Stimulated activated CD4-positive, alpha-beta T cell treated with anti-CD3 and anti-CD28 coated beads, TNF-alpha, amount 100 ng/mL, for 48 hours (primary cell): ENCODE results near the gene GNG11.
"Not testable (repeated sequence)": the region's sequence is repeated elsewhere in the genome, so short reads cannot be mapped to it uniquely, and the experiment has no call there.

ENCODE experiments used
- DNase-seq, 3 donors: peaks; one replicate each; pipeline ENCODE4 v3.0.0-alpha.2; 2020; ENCODE audit warnings: low read depth in 3 of 3

GNG11 gene

GRCh38 chr7:93911242-93911641, 10.3 kb upstream of the GNG11 start:
- DNase-seq: not testable (repeated sequence)

- DNase-seq: not testable (repeated sequence)
Measured at GRCh38 chr7:93911661-93912060, 9.9 kb upstream of the GNG11 start.

- DNase-seq: no peak
Measured at GRCh38 chr7:93913197-93913596, 8.3 kb upstream of the GNG11 start.

GRCh38 chr7:93914581-93915066, 6.9 kb upstream of the GNG11 start:
- DNase-seq: no peak

- DNase-seq: not testable (repeated sequence)
Measured at GRCh38 chr7:93915206-93915842, 6.2 kb upstream of the GNG11 start.

- DNase-seq: not testable (repeated sequence)
Measured at GRCh38 chr7:93915888-93916287, 5.6 kb upstream of the GNG11 start.

GRCh38 chr7:93916315-93916714, 5.2 kb upstream of the GNG11 start:
- not testable (repeated sequence) for DNase-seq

- no peak for DNase-seq
Measured at GRCh38 chr7:93920496-93921182, 896 bp upstream of the GNG11 start.

- no peak for DNase-seq
Measured at GRCh38 chr7:93921186-93921585, 349 bp upstream of the GNG11 start.

GRCh38 chr7:93923296-93923695, 1.8 kb downstream of the GNG11 start:
- no peak for DNase-seq

GRCh38 chr7:93923942-93924341, 2.4 kb downstream of the GNG11 start:
- DNase-seq: no peak

GRCh38 chr7:93926800-93927199, 5.3 kb downstream of the GNG11 start:
- no peak for DNase-seq

GRCh38 chr7:93927585-93927984, 6.0 kb downstream of the GNG11 start:
- no peak for DNase-seq

GRCh38 chr7:93931655-93932054, 10.1 kb downstream of the GNG11 start:
- no peak for DNase-seq

- DNase-seq: no peak
Measured at GRCh38 chr7:93933156-93933555, 11.6 kb downstream of the GNG11 start.

- no peak for DNase-seq
Measured at GRCh38 chr7:93935102-93935501, 13.6 kb downstream of the GNG11 start.

- no peak for DNase-seq
Measured at GRCh38 chr7:93937818-93938217, 16.3 kb downstream of the GNG11 start.

GRCh38 chr7:93938293-93938692, 16.8 kb downstream of the GNG11 start:
- DNase-seq: no peak

GRCh38 chr7:93941945-93942344, 20.4 kb downstream of the GNG11 start:
- no peak for DNase-seq

GRCh38 chr7:93943816-93944540, 22.4 kb downstream of the GNG11 start:
- DNase-seq: no peak

GRCh38 chr7:93944673-93945072, 23.1 kb downstream of the GNG11 start:
- no peak for DNase-seq

GRCh38 chr7:93945083-93945482, 23.5 kb downstream of the GNG11 start:
- DNase-seq: no peak
